Testis (tissue), 3 donors: ENCODE data around the gene SLC2A9. TPM values are rescaled to one million over a fixed set of nuclear protein-coding genes. Genes with fewer than 3 reads are reported as not detected.

ENCODE experiments used
- DNase-seq: peaks from one replicate; pipeline ENCODE4 v3.0.0-alpha.2; 2019
- H3K27ac ChIP-seq, 2 donors: fragments of 200-600 bp; sonication (generic); one replicate each; pipeline ENCODE4 v1.5.1; 2019
- H3K27me3 ChIP-seq: fragments of 200-600 bp; sonication (generic); one replicate; pipeline ENCODE4 v1.5.1; 2019
- H3K36me3 ChIP-seq: fragments of 200-600 bp; sonication (generic); one replicate; pipeline ENCODE4 v1.5.1; 2017; ENCODE audit warnings: low read depth; ENCODE audit errors: missing control alignments
- H3K4me1 ChIP-seq: fragments of 200-600 bp; sonication (generic); one replicate; pipeline ENCODE4 v1.5.1; 2019
- H3K4me3 ChIP-seq, 2 donors: fragments of 200-600 bp; sonication (generic); one replicate each; pipeline ENCODE4 v1.5.1; 2017 to 2019
- H3K9me3 ChIP-seq: fragments of 200-600 bp; sonication (generic); one replicate; pipeline ENCODE4 v1.5.1; 2017
- CTCF ChIP-seq, 3 experiments: fragments of 450-650 bp in 2 of 3; fragments of 200-600 bp in 1 of 3; sonication (generic) in 1 of 3; IDR thresholded peaks; one replicate each; pipeline ENCODE4 v1.5.1; 2016 to 2019; ENCODE audit warnings: antibody characterized with exemption in 3 of 3, mild to moderate bottlenecking in 2 of 3, moderate library complexity in 1 of 3
- POLR2A ChIP-seq: fragments of 450-650 bp; IDR thresholded peaks from one replicate; pipeline ENCODE4 v1.6.1; 2017; ENCODE audit warnings: antibody characterized with exemption, mild to moderate bottlenecking, moderate library complexity
- WGBS, 2 donors: methylation state at CpG; one replicate each; pipeline ENCODE4 v1.1.5; 2018; 5-methylcytosine and 5-hydroxymethylcytosine counted together
- intact Hi-C: fragments of 100-400 bp; cut with DNase I; formaldehyde crosslinking; loops from one replicate; pipeline ENCODE4 v1.15.1; 2023; ENCODE audit warnings: low total_unique reads
- polyA plus RNA-seq: library from polyadenylated mRNA; stranded (reverse); fragments of 350-450 nt; fragmentation: Illumina TruSeq; extraction: RNeasy Lipid Tissue Mini Kit (QIAGEN cat#74804); gene quantifications from one replicate; pipeline ENCODE4 v1.2.3, GENCODE V29; 2014; ENCODE audit warnings: low read depth, low replicate concordance; ENCODE audit not compliant: insufficient read depth
- total RNA-seq, 2 donors: library from RNA; depleted of rRNA; stranded (reverse); fragments of >200 nt; gene quantifications; one replicate each; pipeline ENCODE4 v1.2.3, GENCODE V29; 2016

The SLC2A9 gene
- total and polyA plus RNA-seq, 3 donors from 2014 or later: 6.3 to 7.5 (median 6.8) TPM

GRCh38 chr4:9997886-9998285 is 23.4 kb downstream of the SLC2A9 start:
- no peak for TF ChIP-seq CTCF (IDR thresholded peaks at IDR 0.05)
- TF ChIP-seq POLR2A: no peak
- no peak overlapping the region for H3K27ac ChIP-seq
- DNase-seq: no peak
- intact Hi-C loops: no loop called here
- no peaks in the 10 kb centered on the region for H3K9me3 ChIP-seq
- no peaks in the 10 kb centered on the region for H3K36me3 ChIP-seq
- H3K4me1 ChIP-seq: peaks cover 12% of the 10 kb centered on the region
- WGBS, 2 donors: 44 to 61% methylated on average over 4 of the region's 4 CpGs
- H3K27me3 ChIP-seq: no peaks in the 10 kb centered on the region
- H3K4me3 ChIP-seq: no peak overlapping the region

- no peaks in the 10 kb centered on the region for H3K27me3 ChIP-seq
- H3K9me3 ChIP-seq: no peaks in the 10 kb centered on the region
- H3K27ac ChIP-seq: no peak overlapping the region
- TF ChIP-seq CTCF (IDR thresholded peaks at IDR 0.05) (no peak), POLR2A (no peak)
- WGBS, 2 donors: 51% methylated on average over 6 of the region's 6 CpGs
- H3K36me3 ChIP-seq: no peaks in the 10 kb centered on the region
- no peak overlapping the region for H3K4me3 ChIP-seq
- intact Hi-C loops: no loop called here
- peaks cover 12% of the 10 kb centered on the region for H3K4me1 ChIP-seq
- no peak for DNase-seq
Measured at GRCh38 chr4:9996319-9997110, 24.8 kb downstream of the SLC2A9 start.

GRCh38 chr4:9994246-9994847 is 26.9 kb downstream of the SLC2A9 start:
- peaks cover 12% of the 10 kb centered on the region for H3K4me1 ChIP-seq
- no peak for DNase-seq
- H3K27ac ChIP-seq: no peak overlapping the region
- H3K36me3 ChIP-seq: no peaks in the 10 kb centered on the region
- 94 to 95% methylated on average over 3 of the region's 3 CpGs for WGBS, 2 donors
- H3K27me3 ChIP-seq: no peaks in the 10 kb centered on the region
- intact Hi-C loops: no loop called here
- no peak overlapping the region for H3K4me3 ChIP-seq
- TF ChIP-seq POLR2A: no peak
- TF ChIP-seq CTCF (IDR thresholded peaks at IDR 0.05): no peak
- H3K9me3 ChIP-seq: no peaks in the 10 kb centered on the region

- no peaks in the 10 kb centered on the region for H3K36me3 ChIP-seq
- TF ChIP-seq POLR2A (no peak), CTCF (IDR thresholded peaks at IDR 0.05) (no peak)
- 59 to 68% methylated on average over 10 of the region's 10 CpGs for WGBS, 2 donors
- H3K4me1 ChIP-seq: no peaks in the 10 kb centered on the region
- H3K27me3 ChIP-seq: no peaks in the 10 kb centered on the region
- intact Hi-C loops: no loop called here
- H3K4me3 ChIP-seq: no peak overlapping the region
- no peak overlapping the region for H3K27ac ChIP-seq
- no peaks in the 10 kb centered on the region for H3K9me3 ChIP-seq
- DNase-seq: no peak
Measured at GRCh38 chr4:9989918-9990635, 31.2 kb downstream of the SLC2A9 start.
